Progenitor cell of endocrine pancreas (in vitro differentiated cells): ENCODE measurements around the gene GYPE. TPM values are rescaled to one million over a fixed set of nuclear protein-coding genes. Genes with fewer than 3 reads are reported as not detected.
"Not testable (repeated sequence)": the region's sequence is repeated elsewhere in the genome, so short reads cannot be mapped to it uniquely, and the experiment has no call there.

Experiments used
- DNase-seq: peaks from one replicate; pipeline ENCODE4 v3.0.0; 2021; ENCODE audit warnings: low spot score; ENCODE audit not compliant: unreplicated experiment
- H3K27ac Mint-ChIP-seq: 2 replicates; pipeline ENCODE4 v1.8.0; 2021; ENCODE audit warnings: mild to moderate bottlenecking, moderate library complexity, mixed read lengths
- H3K27me3 Mint-ChIP-seq: 2 replicates; pipeline ENCODE4 v1.8.0; 2021; ENCODE audit warnings: mixed read lengths
- H3K36me3 Mint-ChIP-seq: 2 replicates; pipeline ENCODE4 v1.8.0; 2022; ENCODE audit warnings: mixed read lengths; ENCODE audit not compliant: insufficient read depth
- H3K4me1 Mint-ChIP-seq: 2 replicates; pipeline ENCODE4 v1.8.0; 2021; ENCODE audit warnings: low read depth, mixed read lengths
- H3K4me3 Mint-ChIP-seq: 2 replicates; pipeline ENCODE4 v1.8.0; 2021; ENCODE audit warnings: low read depth, mild to moderate bottlenecking, moderate library complexity, mixed read lengths
- H3K9me3 Mint-ChIP-seq: 2 replicates; pipeline ENCODE4 v1.8.0; 2021; ENCODE audit warnings: low read depth, mixed read lengths
- total RNA-seq: library from RNA; stranded (reverse); gene quantifications from 2 replicates; pipeline ENCODE4 v1.2.1, GENCODE V29; 2021
- TF ChIP-seq, protein P1 (sequence below): fragments of 200-600 bp; sonication (generic); IDR thresholded peaks from one replicate; pipeline ENCODE4 v1.5.0; 2021; ENCODE audit warnings: antibody characterized with exemption, mild to moderate bottlenecking; ENCODE audit not compliant: unreplicated experiment

Gene GYPE
- total RNA-seq, 1 donor from 2014 or later, result not detected

DNA sequence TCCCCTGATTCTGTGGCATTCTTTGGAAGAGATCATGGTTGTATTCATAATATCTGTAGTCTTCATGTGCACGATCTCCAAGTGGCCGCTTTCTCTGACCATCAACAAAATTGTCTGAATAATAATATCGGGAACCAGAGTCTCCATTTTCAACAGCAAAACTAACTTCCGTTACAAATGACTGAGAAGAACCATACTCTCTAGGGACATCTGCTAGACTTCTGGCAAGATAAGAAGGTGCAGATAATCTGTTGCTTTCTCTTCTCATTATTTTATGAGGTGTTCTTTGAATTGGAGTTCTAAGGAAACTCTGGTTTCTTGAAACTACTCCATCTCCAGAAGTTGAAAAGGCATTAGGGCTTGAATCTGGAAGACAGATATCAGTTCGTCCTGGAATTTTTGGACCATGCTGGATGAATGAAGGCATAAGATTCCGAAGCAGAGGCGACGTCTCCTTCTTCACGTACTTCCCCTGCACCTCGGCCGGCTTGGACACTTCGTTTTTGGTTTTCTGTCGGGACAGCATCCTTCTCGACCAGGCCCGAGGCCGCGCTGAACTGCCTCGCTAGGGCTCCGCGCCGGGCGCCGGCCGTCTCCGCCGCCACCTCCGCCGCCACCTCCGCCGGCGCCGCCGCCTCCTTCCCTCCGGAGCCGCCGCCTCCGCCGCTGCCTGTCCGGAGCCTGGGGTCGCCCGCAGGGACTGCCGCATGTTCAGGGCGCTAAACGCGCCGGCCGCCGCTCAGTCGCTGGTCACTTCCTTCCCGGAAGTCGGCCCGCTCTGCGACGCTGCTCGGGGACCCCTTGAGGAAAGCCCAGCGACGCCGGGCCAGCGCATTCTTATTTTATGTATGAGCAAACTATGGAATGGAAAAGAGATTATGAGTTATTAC lies 6.4 kb upstream of the GYPE start:
- not testable (repeated sequence) for H3K9me3 Mint-ChIP-seq, H3K27ac Mint-ChIP-seq, H3K27me3 Mint-ChIP-seq, H3K36me3 Mint-ChIP-seq, H3K4me3 Mint-ChIP-seq, H3K4me1 Mint-ChIP-seq, DNase-seq

GRCh38 chr4:143910906-143911305 lies 5.5 kb upstream of the GYPE start:
- not testable (repeated sequence) for H3K4me3 Mint-ChIP-seq, H3K27me3 Mint-ChIP-seq, H3K36me3 Mint-ChIP-seq, H3K4me1 Mint-ChIP-seq, DNase-seq, H3K9me3 Mint-ChIP-seq, H3K27ac Mint-ChIP-seq

- H3K9me3 Mint-ChIP-seq, H3K4me3 Mint-ChIP-seq, H3K27ac Mint-ChIP-seq, H3K36me3 Mint-ChIP-seq, H3K4me1 Mint-ChIP-seq, DNase-seq, H3K27me3 Mint-ChIP-seq: not testable (repeated sequence)
- TF ChIP-seq, protein P1, sequence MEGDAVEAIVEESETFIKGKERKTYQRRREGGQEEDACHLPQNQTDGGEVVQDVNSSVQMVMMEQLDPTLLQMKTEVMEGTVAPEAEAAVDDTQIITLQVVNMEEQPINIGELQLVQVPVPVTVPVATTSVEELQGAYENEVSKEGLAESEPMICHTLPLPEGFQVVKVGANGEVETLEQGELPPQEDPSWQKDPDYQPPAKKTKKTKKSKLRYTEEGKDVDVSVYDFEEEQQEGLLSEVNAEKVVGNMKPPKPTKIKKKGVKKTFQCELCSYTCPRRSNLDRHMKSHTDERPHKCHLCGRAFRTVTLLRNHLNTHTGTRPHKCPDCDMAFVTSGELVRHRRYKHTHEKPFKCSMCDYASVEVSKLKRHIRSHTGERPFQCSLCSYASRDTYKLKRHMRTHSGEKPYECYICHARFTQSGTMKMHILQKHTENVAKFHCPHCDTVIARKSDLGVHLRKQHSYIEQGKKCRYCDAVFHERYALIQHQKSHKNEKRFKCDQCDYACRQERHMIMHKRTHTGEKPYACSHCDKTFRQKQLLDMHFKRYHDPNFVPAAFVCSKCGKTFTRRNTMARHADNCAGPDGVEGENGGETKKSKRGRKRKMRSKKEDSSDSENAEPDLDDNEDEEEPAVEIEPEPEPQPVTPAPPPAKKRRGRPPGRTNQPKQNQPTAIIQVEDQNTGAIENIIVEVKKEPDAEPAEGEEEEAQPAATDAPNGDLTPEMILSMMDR, result peak; percentile 68
Measured at GRCh38 chr4:143907811-143908210, 2.5 kb upstream of the GYPE start.

GRCh38 chr4:143904431-143904830 lies 928 bp downstream of the GYPE start:
- not testable (repeated sequence) for H3K36me3 Mint-ChIP-seq, H3K4me3 Mint-ChIP-seq, DNase-seq, H3K4me1 Mint-ChIP-seq, H3K9me3 Mint-ChIP-seq, H3K27me3 Mint-ChIP-seq, H3K27ac Mint-ChIP-seq

DNA sequence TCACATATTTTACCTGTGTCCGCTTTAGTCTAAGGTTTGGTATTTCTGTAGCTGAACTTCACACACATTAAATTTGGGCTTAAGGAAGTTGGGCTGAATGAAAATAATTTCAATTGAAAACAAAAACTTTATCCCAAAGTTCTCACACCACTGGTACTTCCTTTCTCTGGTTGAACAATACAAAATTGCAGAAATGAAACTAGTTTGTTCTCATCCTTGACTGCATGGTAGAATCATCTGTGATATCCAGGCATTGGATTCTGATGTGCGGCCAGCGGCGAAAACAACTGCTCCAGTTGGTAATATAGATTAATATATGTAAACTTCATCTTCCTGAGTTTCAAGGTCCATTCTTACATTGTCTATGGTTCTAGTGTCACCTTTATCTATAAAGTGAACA lies 15.0 kb downstream of the GYPE start:
- H3K9me3 Mint-ChIP-seq, H3K4me1 Mint-ChIP-seq, DNase-seq, H3K27ac Mint-ChIP-seq, H3K4me3 Mint-ChIP-seq, H3K27me3 Mint-ChIP-seq, H3K36me3 Mint-ChIP-seq: not testable (repeated sequence)

GRCh38 chr4:143888189-143888588 lies 17.2 kb downstream of the GYPE start:
- not testable (repeated sequence) for H3K9me3 Mint-ChIP-seq, DNase-seq, H3K4me3 Mint-ChIP-seq, H3K27ac Mint-ChIP-seq, H3K27me3 Mint-ChIP-seq, H3K36me3 Mint-ChIP-seq, H3K4me1 Mint-ChIP-seq

DNA sequence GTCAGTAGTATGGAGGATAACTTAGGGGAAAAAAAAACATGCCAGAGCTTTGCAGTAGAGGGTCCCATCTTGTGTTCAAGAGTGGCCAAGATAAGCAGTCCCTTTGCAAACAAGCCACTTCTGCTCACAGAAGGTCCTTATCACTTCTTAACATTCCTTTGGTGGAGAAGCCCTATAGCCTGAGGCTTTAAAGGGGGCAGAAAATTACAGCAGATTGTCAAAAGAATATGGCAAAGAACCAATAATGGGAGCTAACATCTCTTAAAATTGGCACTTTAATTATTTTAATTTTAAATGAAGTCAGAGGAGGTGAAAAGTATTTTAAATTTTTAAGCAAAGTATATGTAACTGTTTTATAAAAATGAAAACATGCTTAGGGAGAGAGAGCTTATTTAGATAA lies 20.4 kb downstream of the GYPE start:
- not testable (repeated sequence) for H3K36me3 Mint-ChIP-seq, H3K27me3 Mint-ChIP-seq, H3K27ac Mint-ChIP-seq, H3K9me3 Mint-ChIP-seq, DNase-seq, H3K4me3 Mint-ChIP-seq, H3K4me1 Mint-ChIP-seq

DNA sequence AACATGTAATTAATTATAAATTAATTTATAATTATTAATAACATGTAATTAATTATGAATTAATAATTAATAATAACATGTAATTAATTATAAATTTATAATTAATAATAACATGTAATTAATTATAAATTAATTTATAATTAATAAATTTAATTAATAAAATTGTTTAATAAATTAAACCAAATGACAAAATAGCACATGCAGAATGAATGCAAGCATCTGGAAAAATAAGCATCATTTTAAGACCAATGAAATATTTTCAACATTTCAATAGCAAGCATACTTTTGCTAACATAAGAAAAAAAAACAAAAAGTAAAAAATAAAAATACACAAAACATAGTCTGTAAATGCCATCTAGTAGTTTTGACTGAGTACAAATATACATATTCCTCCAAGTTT lies 21.8 kb downstream of the GYPE start:
- no peak for DNase-seq
- H3K36me3 Mint-ChIP-seq, result no peaks in the 10 kb centered on the region
- TF ChIP-seq, protein P1, result no peak
- H3K27ac Mint-ChIP-seq, result no peak overlapping the region
- H3K4me1 Mint-ChIP-seq, result peaks cover 1% of the 10 kb centered on the region
- H3K27me3 Mint-ChIP-seq, result no peaks in the 10 kb centered on the region
- H3K4me3 Mint-ChIP-seq, result no peak overlapping the region
- H3K9me3 Mint-ChIP-seq, result no peaks in the 10 kb centered on the region
